Aorta (tissue), 5 donors: ENCODE results near the gene NUSAP1. TPM values are rescaled to one million over a fixed set of nuclear protein-coding genes. Genes with fewer than 3 reads are reported as not detected.
A peak's percentile ranks its signal among the peaks of the same experiment; 100 is the strongest.

Experiments
- ATAC-seq: fragments of 200-7000 bp; cut with Tn5 transposase; one replicate; pipeline ENCODE4 v1.9.1; 2022; ENCODE audit warnings: moderate library complexity; ENCODE audit not compliant: low FRiP score
- DNase-seq, 2 donors: peaks; one replicate each; pipeline ENCODE4 v3.0.0-alpha.2; 2020
- H3K27ac ChIP-seq, 2 donors: one replicate each; pipeline ENCODE4 v1.5.1; 2013; ENCODE audit warnings: low read length in 2 of 2, mild to moderate bottlenecking in 2 of 2, moderate library complexity in 2 of 2, control low read depth in 1 of 2, inconsistent platforms in 1 of 2, low read depth in 1 of 2
- H3K27me3 ChIP-seq, 2 donors: one replicate each; pipeline ENCODE4 v1.6.1; 2013; ENCODE audit warnings: control low read depth in 1 of 2, low read length in 1 of 2, mild to moderate bottlenecking in 1 of 2, moderate library complexity in 1 of 2; ENCODE audit not compliant: insufficient read depth in 2 of 2, control insufficient read depth in 1 of 2
- H3K36me3 ChIP-seq, 2 donors: one replicate each; pipeline ENCODE4 v1.6.1; 2013; ENCODE audit warnings: control low read depth in 1 of 2, low read length in 1 of 2, mild to moderate bottlenecking in 1 of 2; ENCODE audit not compliant: insufficient read depth in 2 of 2, control insufficient read depth in 1 of 2
- H3K4me1 ChIP-seq, 2 donors: one replicate each; pipeline ENCODE4 v1.6.1; 2013; ENCODE audit warnings: low read length in 2 of 2, control low read depth in 1 of 2, mild to moderate bottlenecking in 1 of 2, moderate library complexity in 1 of 2; ENCODE audit not compliant: insufficient read depth in 2 of 2, control insufficient read depth in 1 of 2
- H3K4me3 ChIP-seq, 2 donors: one replicate each; pipeline ENCODE4 v1.5.1; 2013; ENCODE audit warnings: low read length in 2 of 2, control low read depth in 1 of 2, mild to moderate bottlenecking in 1 of 2
- H3K9me3 ChIP-seq: one replicate; pipeline ENCODE4 v1.6.1; 2013; ENCODE audit warnings: mild to moderate bottlenecking, low read length; ENCODE audit not compliant: control insufficient read depth
- WGBS, 2 donors: extraction: QIAGEN DNeasy Blood & Tissue Kit; methylation state at CpG; one replicate each; pipeline ENCODE4 v1.1.7; 2013; 5-methylcytosine and 5-hydroxymethylcytosine counted together
- intact Hi-C, 2 donors: fragments of 100-400 bp; cut with DNase I; formaldehyde crosslinking; loops; one replicate each; pipeline versions ENCODE4 v1.14.2 to v1.15.0; 2022
- polyA plus RNA-seq, 2 donors: library from polyadenylated mRNA; stranded (reverse); fragments of 200-250 nt; gene quantifications; one replicate each; pipeline ENCODE4 v1.2.3, GENCODE V29; 2013
- total RNA-seq, 2 donors: library from RNA; stranded (reverse); fragmentation: NEBNext Ultra II Directional; extraction: Animal tissue kit (Norgen Biotek cat#: 25700); gene quantifications; one replicate each; pipeline ENCODE4 v1.2.1, GENCODE V29; 2021
- donor health status: healthy with polysubstance abuse.
- donor health status: Bipolar disorder and iron deficiency.
- donor health status: DM: no; HTN: no; CAD: no.
- donor health status: DM: no; HTN: no; CAD: no.
- donor health status: DM: yes; HTN: yes; CAD: no.

Gene NUSAP1
- total and polyA plus RNA-seq, 4 donors = 0.90 to 9.0 (median 4.8) TPM

- no peaks in the 10 kb centered on the region for H3K27me3 ChIP-seq
- no peak for DNase-seq
- H3K9me3 ChIP-seq = no peaks in the 10 kb centered on the region
- no peak overlapping the region for H3K4me3 ChIP-seq
- ATAC-seq = no peak
- no peaks in the 10 kb centered on the region for H3K36me3 ChIP-seq
- intact Hi-C loops = no loop called here
- no peaks in the 10 kb centered on the region for H3K4me1 ChIP-seq
- WGBS, 2 donors = 97 to 98% methylated on average over 1 of the region's 1 CpG
- no peak overlapping the region for H3K27ac ChIP-seq
Measured at GRCh38 chr15:41323611-41324010, 9.1 kb upstream of the NUSAP1 start.

DNA sequence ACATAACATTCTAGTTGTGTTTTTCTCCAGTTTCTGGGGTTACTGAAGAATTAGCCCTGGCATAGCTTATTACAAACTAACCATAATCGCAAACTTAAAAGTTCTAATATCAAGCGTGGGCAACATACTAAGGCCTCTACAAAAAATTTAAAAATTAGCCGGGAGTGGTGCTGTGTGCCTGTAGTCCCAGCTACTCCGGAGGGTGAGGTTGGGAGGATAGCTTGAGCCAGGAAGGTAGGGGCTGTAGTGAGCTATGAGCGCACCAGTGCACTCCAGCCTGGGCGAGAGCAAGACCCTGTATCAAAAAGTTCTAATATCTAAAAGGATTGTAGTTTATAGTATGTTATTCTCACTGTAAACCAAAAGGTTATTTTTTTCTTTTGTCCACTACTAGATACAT lies 1.4 kb upstream of the NUSAP1 start:
- intact Hi-C loops = loop anchor here in 1 of 2 donors (10.0 kb wide), 1 partner anchor 436 kb away; the partner anchor contains the start of gene VPS18
- ATAC-seq = no peak
- Histone ChIP-seq H3K4me1 (peaks cover 0 to 6% of the 10 kb centered on the region in 2 donors), H3K4me3 (no peak overlapping the region), H3K36me3 (no peaks in the 10 kb centered on the region), H3K9me3 (no peaks in the 10 kb centered on the region), H3K27me3 (no peaks in the 10 kb centered on the region), H3K27ac (no peak overlapping the region)
- 58 to 63% methylated on average over 6 of the region's 6 CpGs for WGBS, 2 donors
- DNase-seq = no peak

GRCh38 chr15:41331833-41332193 lies 868 bp upstream of the NUSAP1 start:
- 2 to 3% methylated on average over 14 of the region's 14 CpGs for WGBS, 2 donors
- no peak overlapping the region for H3K27ac ChIP-seq
- intact Hi-C loops = loop anchor here in 1 of 2 donors (10.0 kb wide), 1 partner anchor 437 kb away; the partner anchor contains the start of gene VPS18
- no peaks in the 10 kb centered on the region for H3K36me3 ChIP-seq
- no peaks in the 10 kb centered on the region for H3K27me3 ChIP-seq
- H3K9me3 ChIP-seq = no peaks in the 10 kb centered on the region
- ATAC-seq (no peak), DNase-seq (no peak)
- H3K4me3 ChIP-seq = peak overlapping the region; percentile 50 to 80
- H3K4me1 ChIP-seq = peaks cover 0 to 6% of the 10 kb centered on the region in 2 donors

- Histone ChIP-seq H3K36me3 (no peaks in the 10 kb centered on the region), H3K27ac (no peak overlapping the region), H3K27me3 (no peaks in the 10 kb centered on the region), H3K4me1 (peaks cover 0 to 6% of the 10 kb centered on the region in 2 donors), H3K9me3 (no peaks in the 10 kb centered on the region), H3K4me3 (peak overlapping the region; percentile 10 to 33)
- 1% methylated on average over 26 of the region's 26 CpGs for WGBS, 2 donors
- intact Hi-C loops = loop anchor here in 1 of 2 donors (10.0 kb wide), 1 partner anchor 438 kb away; the partner anchor contains the start of gene VPS18
- peak; percentile 8 for ATAC-seq
- peak in 1 of 2 donors; percentile 77 for DNase-seq
Measured at GRCh38 chr15:41333026-41333562, 413 bp downstream of the NUSAP1 start.

GRCh38 chr15:41334293-41335120 lies 1.8 kb downstream of the NUSAP1 start:
- Histone ChIP-seq H3K9me3 (no peaks in the 10 kb centered on the region), H3K27me3 (no peaks in the 10 kb centered on the region), H3K4me3 (no peak overlapping the region), H3K27ac (no peak overlapping the region), H3K36me3 (no peaks in the 10 kb centered on the region), H3K4me1 (peaks cover 0 to 6% of the 10 kb centered on the region in 2 donors)
- no peak for ATAC-seq
- 92 to 94% methylated on average over 12 of the region's 12 CpGs for WGBS, 2 donors
- no peak for DNase-seq
- intact Hi-C loops = loop anchor here in 1 of 2 donors (10.0 kb wide), 1 partner anchor 440 kb away; the partner anchor contains the start of gene VPS18

DNA sequence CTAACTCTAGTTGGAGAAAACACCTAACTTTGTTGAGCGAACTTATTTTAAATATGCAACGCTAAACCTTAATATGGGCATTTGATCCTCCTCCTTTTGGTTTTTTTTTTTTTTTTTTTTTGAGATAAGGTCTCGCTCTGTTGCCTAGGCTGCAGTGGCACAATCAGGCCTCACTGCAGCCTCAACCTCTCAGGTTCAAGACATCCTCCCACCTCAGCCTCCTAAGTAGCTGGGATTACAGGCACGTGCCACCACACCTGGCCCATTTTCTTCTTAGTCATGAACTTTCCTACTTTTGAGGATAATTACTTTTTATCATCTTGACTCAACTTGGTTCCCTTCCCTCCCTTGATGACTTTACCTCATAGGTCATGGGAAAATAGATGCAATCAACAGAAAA lies 3.9 kb downstream of the NUSAP1 start:
- Histone ChIP-seq H3K36me3 (no peaks in the 10 kb centered on the region), H3K9me3 (no peaks in the 10 kb centered on the region), H3K27ac (no peak overlapping the region), H3K4me3 (no peak overlapping the region), H3K4me1 (peaks cover 0 to 6% of the 10 kb centered on the region in 2 donors), H3K27me3 (no peaks in the 10 kb centered on the region)
- intact Hi-C loops = loop anchor here in 1 of 2 donors (10.0 kb wide), 1 partner anchor 442 kb away; the partner anchor contains the start of gene VPS18
- no peak for ATAC-seq
- no peak for DNase-seq
- WGBS, 2 donors = 87 to 94% methylated on average over 4 of the region's 4 CpGs

DNA sequence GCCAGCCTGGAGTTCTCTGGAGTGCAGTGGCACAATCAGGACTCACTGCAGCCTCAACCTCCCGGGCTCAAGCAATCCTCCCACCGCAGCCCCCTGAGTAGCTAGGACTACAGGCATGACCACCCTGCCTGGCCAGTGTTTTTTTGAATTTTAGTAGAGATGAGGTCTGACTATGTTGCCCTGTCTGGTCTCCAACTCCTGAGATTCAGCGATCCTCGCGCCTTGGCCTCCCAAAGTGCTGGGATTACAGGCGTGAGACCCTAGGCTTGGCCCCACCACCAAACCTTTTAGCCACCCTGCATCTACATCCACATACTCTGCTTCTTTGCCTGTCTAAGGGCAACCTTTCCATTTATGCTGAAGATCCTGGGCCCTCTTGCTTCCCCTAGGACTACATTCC lies 4.4 kb downstream of the NUSAP1 start:
- Histone ChIP-seq H3K36me3 (no peaks in the 10 kb centered on the region), H3K27ac (no peak overlapping the region), H3K4me1 (peaks cover 0 to 6% of the 10 kb centered on the region in 2 donors), H3K9me3 (no peaks in the 10 kb centered on the region), H3K27me3 (peaks cover 0 to 2% of the 10 kb centered on the region in 2 donors), H3K4me3 (no peak overlapping the region)
- intact Hi-C loops = loop anchor here in 1 of 2 donors (10.0 kb wide), 1 partner anchor 442 kb away; the partner anchor contains the start of gene VPS18
- no peak for ATAC-seq
- WGBS, 2 donors = 96 to 99% methylated on average over 6 of the region's 6 CpGs
- DNase-seq = no peak

GRCh38 chr15:41337631-41338522 lies 5.2 kb downstream of the NUSAP1 start:
- Histone ChIP-seq H3K4me3 (no peak overlapping the region), H3K27ac (no peak overlapping the region), H3K36me3 (no peaks in the 10 kb centered on the region), H3K4me1 (peaks cover 0 to 6% of the 10 kb centered on the region in 2 donors), H3K9me3 (no peaks in the 10 kb centered on the region), H3K27me3 (peaks cover 0 to 2% of the 10 kb centered on the region in 2 donors)
- no peak for DNase-seq
- intact Hi-C loops = loop anchor here in 1 of 2 donors (10.0 kb wide), 1 partner anchor 443 kb away; the partner anchor contains the start of gene VPS18
- 84 to 86% methylated on average over 13 of the region's 13 CpGs for WGBS, 2 donors
- ATAC-seq = no peak
